ENCODE results near the gene PTCHD1. TPM values are rescaled to one million over a fixed set of nuclear protein-coding genes. Genes with fewer than 3 reads are reported as not detected.

Gene PTCHD1
- polyA plus RNA-seq, 1 donor from 2014 or later = 10.0 TPM

DNA sequence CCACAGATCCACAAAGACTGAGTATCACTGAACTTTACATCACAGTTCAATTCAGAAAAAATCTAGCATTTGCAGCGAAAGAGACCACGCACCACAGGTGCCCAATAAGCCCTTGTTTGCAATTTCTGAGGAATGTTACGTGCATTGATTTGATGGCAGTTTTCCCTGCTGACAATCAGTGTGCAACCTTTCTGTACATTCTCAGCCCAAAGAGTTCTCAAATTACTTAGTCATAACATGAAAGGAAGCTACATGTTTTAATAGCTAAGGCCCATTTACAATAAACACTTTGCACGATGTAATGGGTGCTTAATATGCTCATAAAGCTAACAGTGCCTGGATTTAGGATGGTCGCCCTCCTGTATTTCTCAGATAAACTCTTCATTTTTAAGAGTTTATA lies 47.9 kb downstream of the PTCHD1 start:
- Histone ChIP-seq H2AFZ (ENCODE audit: low read depth, low read length) (no peak overlapping the region), H3K4me2 (ENCODE audit: low read length) (no peak overlapping the region), H3K9me3 (ENCODE audit: low read length) (no peaks in the 10 kb centered on the region), H3K36me3 (ENCODE audit: insufficient read depth, low read length) (no peaks in the 10 kb centered on the region), H3K9ac (ENCODE audit: low read length) (no peak overlapping the region), H3K79me2 (replicated peaks; ENCODE audit: insufficient read depth, low read length) (no peaks in the 10 kb centered on the region), H3F3A (ENCODE audit: insufficient read depth, low read length, poor library complexity, severe bottlenecking) (no peaks in the 10 kb centered on the region), H3K4me3 (ENCODE audit: low read length) (no peak overlapping the region), H3K27ac (ENCODE audit: low read length) (no peak overlapping the region), H3K9me2 (ENCODE audit: insufficient read depth, low read length) (no peaks in the 10 kb centered on the region), H4K20me1 (ENCODE audit: insufficient read depth) (no peaks in the 10 kb centered on the region), H3K27me3 (ENCODE audit: insufficient read depth, low read depth, low read length) (no peaks in the 10 kb centered on the region)
- TF ChIP-seq POLR2AphosphoS5 (IDR thresholded peaks at IDR 0.05) = no peak
- TF ChIP-seq CTCF (IDR thresholded peaks at IDR 0.05; ENCODE audit: poor library complexity, severe bottlenecking) = no peak
- TF ChIP-seq SMC3 (conservative IDR thresholded peaks at IDR 0.05; ENCODE audit: poor library complexity) = no peak
- TF ChIP-seq RAD21 (conservative IDR thresholded peaks at IDR 0.05) = no peak
- TF ChIP-seq EZH2 (IDR thresholded peaks at IDR 0.05; ENCODE audit: borderline replicate concordance, insufficient read depth, low read length, poor library complexity, severe bottlenecking) = no peak
- TF ChIP-seq MXI1 (conservative IDR thresholded peaks at IDR 0.05; ENCODE audit: poor library complexity, severe bottlenecking) = no peak
- no peak for TF ChIP-seq REST (IDR thresholded peaks at IDR 0.05; ENCODE audit: borderline replicate concordance)
- no peak for TF ChIP-seq TAF1 (IDR thresholded peaks at IDR 0.05; ENCODE audit: low read depth)
- TF ChIP-seq EP300 (conservative IDR thresholded peaks at IDR 0.05; ENCODE audit: poor library complexity, severe bottlenecking) = no peak

DNA sequence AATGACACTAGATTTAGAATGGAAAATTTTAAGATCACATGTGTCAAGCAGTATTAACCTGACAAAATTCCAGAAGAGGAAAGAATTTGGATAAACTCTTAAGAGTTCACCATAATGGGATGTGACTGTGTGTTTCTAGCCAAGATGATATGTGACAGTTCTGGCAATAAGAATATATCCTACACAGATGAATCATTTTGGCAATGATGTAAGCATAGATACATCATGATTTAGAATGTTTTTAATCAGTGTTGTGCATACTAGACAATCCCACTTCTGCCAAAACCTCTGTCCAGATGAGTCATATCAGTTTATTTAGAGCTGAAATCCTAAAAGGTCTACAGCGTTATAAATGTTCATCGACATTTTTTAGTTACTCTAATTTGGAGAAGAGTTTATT lies 48.8 kb downstream of the PTCHD1 start:
- no peak overlapping the region for H3K9ac ChIP-seq (ENCODE audit: low read length)
- no peaks in the 10 kb centered on the region for H3K27me3 ChIP-seq (ENCODE audit: insufficient read depth, low read depth, low read length)
- H3K4me2 ChIP-seq (ENCODE audit: low read length) = no peak overlapping the region
- no peak overlapping the region for H3K27ac ChIP-seq (ENCODE audit: low read length)
- H3K9me3 ChIP-seq (ENCODE audit: low read length) = no peaks in the 10 kb centered on the region
- H2AFZ ChIP-seq (ENCODE audit: low read depth, low read length) = no peak overlapping the region
- H4K20me1 ChIP-seq (ENCODE audit: insufficient read depth) = no peaks in the 10 kb centered on the region
- no peaks in the 10 kb centered on the region for H3F3A ChIP-seq (ENCODE audit: insufficient read depth, low read length, poor library complexity, severe bottlenecking)
- H3K4me3 ChIP-seq (ENCODE audit: low read length) = no peak overlapping the region
- no peaks in the 10 kb centered on the region for H3K79me2 ChIP-seq (replicated peaks; ENCODE audit: insufficient read depth, low read length)
- no peaks in the 10 kb centered on the region for H3K9me2 ChIP-seq (ENCODE audit: insufficient read depth, low read length)
- H3K36me3 ChIP-seq (ENCODE audit: insufficient read depth, low read length) = no peaks in the 10 kb centered on the region
- no peak for TF ChIP-seq TAF1 (IDR thresholded peaks at IDR 0.05; ENCODE audit: low read depth)
- TF ChIP-seq POLR2AphosphoS5 (IDR thresholded peaks at IDR 0.05) = no peak
- TF ChIP-seq CTCF (IDR thresholded peaks at IDR 0.05; ENCODE audit: poor library complexity, severe bottlenecking) = no peak
- no peak for TF ChIP-seq REST (IDR thresholded peaks at IDR 0.05; ENCODE audit: borderline replicate concordance)
